Measurements from ENCODE around the gene CENPU.
"Not testable (repeated sequence)": the region's sequence is repeated elsewhere in the genome, so short reads cannot be mapped to it uniquely, and the experiment has no call there.

CENPU gene

DNA sequence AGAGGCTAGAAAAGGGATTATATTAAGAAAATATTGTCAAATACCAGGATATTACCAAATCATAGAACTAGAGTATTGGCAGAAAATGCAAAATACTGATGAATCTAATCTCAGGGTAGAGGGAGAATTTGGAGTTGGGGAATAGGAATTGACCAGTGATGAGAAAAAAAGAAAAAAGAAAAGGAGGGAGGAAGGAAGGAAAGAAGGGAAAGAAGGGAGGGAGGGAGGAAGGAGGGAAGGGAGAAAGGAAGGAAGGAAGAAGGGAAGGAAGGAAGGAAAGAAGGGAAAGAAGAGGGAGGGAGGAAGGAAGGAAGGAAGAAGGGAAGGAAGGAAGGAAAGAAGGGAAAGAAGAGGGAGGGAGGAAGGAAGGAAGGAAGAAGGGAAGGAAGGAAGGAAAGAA lies 81.2 kb downstream of the CENPU start:
- H3K79me1 ChIP-seq (replicated peaks; ENCODE audit: low read length, poor library complexity, severe bottlenecking); H2BK5ac ChIP-seq (ENCODE audit: low read depth, low read length, poor library complexity, severe bottlenecking): not testable (repeated sequence)

GRCh38 chr4:184651899-184652298 lies 82.0 kb downstream of the CENPU start:
- H3K9ac ChIP-seq (ENCODE audit: low read length), result no peak overlapping the region
- H3K4ac ChIP-seq (ENCODE audit: low read depth in 1 of 2, low read length in 2 of 2), result no peak overlapping the region
- H3K27me3 ChIP-seq (ENCODE audit: control insufficient read depth in 1 of 2, insufficient read depth in 1 of 2, low read length in 2 of 2), result no peaks in the 10 kb centered on the region
- no peak overlapping the region for H4K8ac ChIP-seq (ENCODE audit: low read length)
- H2BK5ac ChIP-seq (ENCODE audit: low read depth, low read length, poor library complexity, severe bottlenecking), result no peak overlapping the region
- no peak overlapping the region for H3K27ac ChIP-seq (ENCODE audit: low read length, poor library complexity, severe bottlenecking)
- peak overlapping the region; percentile 13 for H2AK5ac ChIP-seq (ENCODE audit: low read length, severe bottlenecking)
- no peak overlapping the region for H3K14ac ChIP-seq (ENCODE audit: low read length in 2 of 2)
- no peak overlapping the region for H3K23ac ChIP-seq (ENCODE audit: low read length in 2 of 2)
- H3K4me3 ChIP-seq (ENCODE audit: insufficient read depth in 1 of 2, low read depth in 1 of 2, low read length in 2 of 2), result no peak overlapping the region
- H2AFZ ChIP-seq (ENCODE audit: low read depth, low read length), result no peak overlapping the region
- H2BK12ac ChIP-seq (ENCODE audit: low read length in 2 of 2), result no peak overlapping the region
- H3K18ac ChIP-seq (ENCODE audit: low read depth in 1 of 2, low read length in 2 of 2), result no peak overlapping the region
- H3K4me2 ChIP-seq (ENCODE audit: low read length, poor library complexity, severe bottlenecking), result no peak overlapping the region
- peaks cover 3 to 9% of the 10 kb centered on the region in 2 experiments for H3K36me3 ChIP-seq (ENCODE audit: control insufficient read depth in 1 of 2, insufficient read depth in 2 of 2, low read depth in 1 of 2, low read length in 2 of 2)
- H2BK120ac ChIP-seq (ENCODE audit: low read depth, low read length), result no peak overlapping the region
- DNase-seq, result no peak
- 93% methylated on average over 8 of the region's 8 CpGs for WGBS
- H3K79me1 ChIP-seq (replicated peaks; ENCODE audit: low read length, poor library complexity, severe bottlenecking), result peaks cover 8% of the 10 kb centered on the region
- no peak overlapping the region for H4K91ac ChIP-seq (ENCODE audit: low read length)
- H3K9me3 ChIP-seq (ENCODE audit: control insufficient read depth, low read length), result no peaks in the 10 kb centered on the region
- no peak overlapping the region for H2BK15ac ChIP-seq (ENCODE audit: low read depth, poor library complexity, severe bottlenecking)
- H3K4me1 ChIP-seq (ENCODE audit: control insufficient read depth, insufficient read depth, low read depth, low read length), result peaks cover 2% of the 10 kb centered on the region

More for the DNA sequence above, 81.2 kb downstream of the CENPU start:
- peaks cover 3 to 12% of the 10 kb centered on the region in 2 experiments for H3K36me3 ChIP-seq (ENCODE audit: control insufficient read depth in 1 of 2, insufficient read depth in 2 of 2, low read depth in 1 of 2, low read length in 2 of 2)
- not testable (repeated sequence) for H3K9ac ChIP-seq (ENCODE audit: low read length); H3K4me2 ChIP-seq (ENCODE audit: low read length, poor library complexity, severe bottlenecking); H3K18ac ChIP-seq (ENCODE audit: low read depth in 1 of 2, low read length in 2 of 2); H2AFZ ChIP-seq (ENCODE audit: low read depth, low read length); H2BK120ac ChIP-seq (ENCODE audit: low read depth, low read length); H3K4me3 ChIP-seq (ENCODE audit: insufficient read depth in 1 of 2, low read depth in 1 of 2, low read length in 2 of 2); H3K14ac ChIP-seq (ENCODE audit: low read length in 2 of 2); H4K8ac ChIP-seq (ENCODE audit: low read length); H2AK5ac ChIP-seq (ENCODE audit: low read length, severe bottlenecking); H3K9me3 ChIP-seq (ENCODE audit: control insufficient read depth, low read length); DNase-seq; H2BK15ac ChIP-seq (ENCODE audit: low read depth, poor library complexity, severe bottlenecking); H3K27ac ChIP-seq (ENCODE audit: low read length, poor library complexity, severe bottlenecking); H2BK12ac ChIP-seq (ENCODE audit: low read length in 2 of 2); H4K91ac ChIP-seq (ENCODE audit: low read length); H3K27me3 ChIP-seq (ENCODE audit: control insufficient read depth in 1 of 2, insufficient read depth in 1 of 2, low read length in 2 of 2); H3K4me1 ChIP-seq (ENCODE audit: control insufficient read depth, insufficient read depth, low read depth, low read length); H3K23ac ChIP-seq (ENCODE audit: low read length in 2 of 2); H3K4ac ChIP-seq (ENCODE audit: low read depth in 1 of 2, low read length in 2 of 2)

GRCh38 chr4:184649971-184650855 lies 83.7 kb downstream of the CENPU start:
- DNase-seq, result peak; percentile 69
- peak overlapping the region; percentile 17 to 89 for H3K18ac ChIP-seq (ENCODE audit: low read depth in 1 of 2, low read length in 2 of 2)
- WGBS, result 48% methylated on average over 17 of the region's 21 CpGs

More at GRCh38 chr4:184649971-184650855, 83.7 kb downstream of the CENPU start:
- peak overlapping the region; percentile 83 for H2BK5ac ChIP-seq (ENCODE audit: low read depth, low read length, poor library complexity, severe bottlenecking)
- H3K4me2 ChIP-seq (ENCODE audit: low read length, poor library complexity, severe bottlenecking), result peak overlapping the region; percentile 84
- no peak overlapping the region for H2BK12ac ChIP-seq (ENCODE audit: low read length in 2 of 2)
- H2AK5ac ChIP-seq (ENCODE audit: low read length, severe bottlenecking), result peak overlapping the region; percentile 3
- peak overlapping the region; percentile 72 to 89 for H3K4me3 ChIP-seq (ENCODE audit: insufficient read depth in 1 of 2, low read depth in 1 of 2, low read length in 2 of 2)
- peak overlapping the region in 1 of 2 experiments; percentile 9 for H3K14ac ChIP-seq (ENCODE audit: low read length in 2 of 2)
- no peaks in the 10 kb centered on the region for H3K9me3 ChIP-seq (ENCODE audit: control insufficient read depth, low read length)
- no peaks in the 10 kb centered on the region for H3K27me3 ChIP-seq (ENCODE audit: control insufficient read depth in 1 of 2, insufficient read depth in 1 of 2, low read length in 2 of 2)
- H4K91ac ChIP-seq (ENCODE audit: low read length), result peak overlapping the region; percentile 53
- no peak overlapping the region for H2BK15ac ChIP-seq (ENCODE audit: low read depth, poor library complexity, severe bottlenecking)
- H3K79me1 ChIP-seq (replicated peaks; ENCODE audit: low read length, poor library complexity, severe bottlenecking), result peaks cover 8% of the 10 kb centered on the region
- peak overlapping the region; percentile 84 for H3K27ac ChIP-seq (ENCODE audit: low read length, poor library complexity, severe bottlenecking)
- peak overlapping the region; percentile 89 for H3K9ac ChIP-seq (ENCODE audit: low read length)
- H3K36me3 ChIP-seq (ENCODE audit: control insufficient read depth in 1 of 2, insufficient read depth in 2 of 2, low read depth in 1 of 2, low read length in 2 of 2), result peaks cover 5 to 20% of the 10 kb centered on the region in 2 experiments
- peaks cover 2% of the 10 kb centered on the region for H3K4me1 ChIP-seq (ENCODE audit: control insufficient read depth, insufficient read depth, low read depth, low read length)
- H2AFZ ChIP-seq (ENCODE audit: low read depth, low read length), result peak overlapping the region; percentile 79
- peak overlapping the region; percentile 22 to 84 for H3K4ac ChIP-seq (ENCODE audit: low read depth in 1 of 2, low read length in 2 of 2)
- H2BK120ac ChIP-seq (ENCODE audit: low read depth, low read length), result no peak overlapping the region
- peak overlapping the region; percentile 45 for H4K8ac ChIP-seq (ENCODE audit: low read length)
- H3K23ac ChIP-seq (ENCODE audit: low read length in 2 of 2), result no peak overlapping the region
